GM19328 (cell line): ENCODE data around the gene APBA3.

Experiments
- ATAC-seq: cut with Tn5 transposase; IDR thresholded peaks from one replicate; pipeline ENCODE4 v1.9.1; 2021; ENCODE audit warnings: mild to moderate bottlenecking, moderate library complexity; ENCODE audit not compliant: unreplicated experiment

The APBA3 gene

GRCh38 chr19:3788996-3789778 is 27.7 kb upstream of the APBA3 start:
- no peak for ATAC-seq

GRCh38 chr19:3785938-3786824 is 24.7 kb upstream of the APBA3 start, which contains the start of gene MATK:
MATK (minus strand) TSS chr19:3786381; CDS start chr19:3785135, 1,246 bp downstream.
- no peak for ATAC-seq

DNA sequence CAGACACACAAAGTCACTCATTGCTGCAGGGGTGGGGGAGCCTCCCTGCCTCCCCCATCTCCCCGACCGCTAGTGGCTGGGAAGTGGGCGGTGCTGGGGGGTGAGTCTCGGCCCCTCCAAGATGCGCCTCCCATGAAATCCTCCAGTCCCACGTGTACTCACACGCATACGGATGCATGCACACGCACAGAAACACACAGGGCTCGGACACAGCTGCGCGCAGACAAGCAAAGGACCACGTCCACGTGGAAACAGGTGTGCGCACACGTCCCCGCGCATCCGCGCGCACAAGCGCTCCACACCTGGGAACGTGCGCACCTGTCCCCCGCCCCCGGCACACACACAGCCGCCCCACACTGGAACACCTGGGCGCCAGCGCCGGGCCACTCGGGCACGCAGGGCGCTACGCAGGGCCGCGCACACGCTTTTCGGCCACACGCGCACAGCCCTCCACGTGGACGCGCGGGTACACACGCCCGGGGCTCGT is 24.0 kb upstream of the APBA3 start:
- ATAC-seq = no peak

- ATAC-seq = no peak
Measured at GRCh38 chr19:3784607-3785450, 23.3 kb upstream of the APBA3 start.

DNA sequence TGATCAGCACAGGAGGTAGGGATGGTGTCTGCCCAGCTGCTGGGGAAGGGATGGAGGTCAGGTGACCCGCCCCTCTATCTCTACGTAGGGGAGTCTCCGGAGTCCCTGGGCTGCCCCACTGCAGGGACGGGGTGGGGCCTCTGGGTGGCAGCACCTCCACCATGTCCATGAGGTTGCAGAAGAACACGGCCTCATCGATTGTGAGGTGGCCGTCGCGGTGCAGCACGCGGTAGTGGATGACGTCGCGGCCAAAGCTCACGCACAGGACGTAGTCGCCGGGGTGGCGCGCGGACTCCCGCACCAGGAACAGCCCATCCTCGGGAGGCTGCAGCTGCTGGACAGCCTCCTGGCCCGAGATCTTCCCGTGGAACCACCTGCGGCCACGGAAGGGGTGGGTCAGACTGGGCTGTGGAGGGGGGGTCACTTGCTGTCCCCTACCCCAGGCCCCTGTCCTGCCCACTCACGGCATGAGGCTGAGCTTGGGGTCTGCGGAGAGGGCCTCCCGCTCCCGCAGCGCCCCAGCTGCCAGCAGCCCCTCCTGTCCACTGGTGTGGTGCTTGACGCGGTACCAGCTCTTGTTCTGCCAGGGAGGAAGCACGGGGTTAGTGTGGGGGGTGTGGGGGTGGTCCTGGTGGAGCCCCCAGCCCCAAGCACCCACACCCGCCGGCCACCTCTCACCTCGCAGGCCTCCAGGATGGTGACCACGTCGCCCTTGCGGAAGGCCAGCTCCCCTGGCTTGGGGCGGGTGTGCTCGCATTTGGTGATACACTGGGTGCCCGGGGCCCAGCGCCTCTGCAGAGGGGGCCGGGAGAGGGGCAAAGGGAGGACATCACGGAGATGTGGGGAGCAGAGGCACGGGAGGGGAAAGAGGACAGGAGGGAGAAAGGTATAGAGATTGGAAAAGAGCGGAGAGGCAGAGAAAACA is 22.4 kb upstream of the APBA3 start:
- no peak for ATAC-seq

- ATAC-seq = no peak
Measured at GRCh38 chr19:3782903-3783302, 21.4 kb upstream of the APBA3 start.

- ATAC-seq = no peak
Measured at GRCh38 chr19:3782330-3782729, 20.8 kb upstream of the APBA3 start.

- ATAC-seq = no peak
Measured at GRCh38 chr19:3781603-3782002, 20.1 kb upstream of the APBA3 start.

GRCh38 chr19:3780786-3781304 is 19.4 kb upstream of the APBA3 start:
- ATAC-seq = no peak

DNA sequence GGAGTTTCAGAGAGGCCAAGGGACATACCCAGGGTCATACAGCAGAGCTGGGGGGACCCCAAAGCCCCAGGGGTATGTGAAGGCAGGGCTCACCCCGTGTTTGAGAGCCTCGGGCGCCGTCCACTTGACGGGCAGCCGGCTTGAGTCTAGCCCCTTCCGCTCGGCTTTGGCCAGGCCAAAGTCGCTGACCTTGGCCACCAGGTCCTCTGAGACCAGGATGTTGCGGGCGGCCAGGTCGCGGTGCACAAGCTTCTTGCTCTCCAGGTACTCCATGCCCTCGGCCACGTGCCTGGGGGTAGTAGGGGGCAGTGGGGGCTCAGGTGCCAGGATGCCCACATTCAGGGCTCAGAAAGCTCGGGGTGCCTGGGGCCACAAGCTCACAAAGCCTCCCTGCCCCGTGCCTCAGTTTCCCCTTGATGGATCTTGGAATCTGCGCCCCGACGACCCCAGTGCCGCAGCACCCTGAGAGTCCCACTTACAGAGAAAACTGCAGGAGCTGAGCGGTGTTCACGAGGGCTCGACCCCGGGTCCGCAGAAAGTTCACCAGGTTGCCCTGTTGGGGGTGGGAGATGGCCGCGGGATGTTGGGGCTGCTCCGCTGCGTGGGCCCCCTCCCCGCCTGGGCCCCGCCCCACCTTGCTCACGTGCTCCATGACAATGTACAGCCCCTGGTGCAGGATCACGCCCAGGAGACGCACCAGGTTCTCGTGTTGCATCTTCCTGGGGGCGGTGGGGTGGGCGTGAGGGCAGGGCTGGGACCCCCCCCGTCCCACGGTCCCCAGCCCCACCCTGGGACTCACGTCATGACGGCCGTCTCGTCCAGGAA is 17.6 kb upstream of the APBA3 start:
- no peak for ATAC-seq

GRCh38 chr19:3778104-3778867 is 16.8 kb upstream of the APBA3 start:
- no peak for ATAC-seq

DNA sequence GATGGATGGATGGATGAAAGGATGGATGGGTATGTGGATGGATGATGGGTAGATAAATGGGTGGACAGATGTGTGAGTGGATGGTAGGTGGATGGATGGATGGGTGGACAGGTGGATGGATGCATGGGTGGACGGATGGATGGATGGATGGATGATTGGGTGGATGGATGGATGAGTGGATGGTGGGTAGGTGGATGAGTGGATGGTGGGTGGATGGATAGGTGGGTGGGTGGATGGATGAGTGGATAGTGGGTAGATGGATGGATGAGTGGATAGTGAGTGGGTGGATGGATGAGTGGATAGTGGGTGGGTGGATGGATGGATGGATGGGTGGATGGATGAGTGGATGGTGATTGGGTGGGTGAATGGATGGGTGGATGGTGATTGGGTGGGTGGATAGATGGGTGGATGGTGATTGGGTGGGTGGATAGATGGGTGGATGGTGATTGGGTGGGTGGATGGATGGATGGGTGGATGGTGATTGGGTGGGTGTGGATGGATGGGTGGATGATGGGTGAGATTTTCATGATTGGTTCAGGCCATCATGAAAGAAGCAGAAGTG is 15.1 kb upstream of the APBA3 start:
- no peak for ATAC-seq

DNA sequence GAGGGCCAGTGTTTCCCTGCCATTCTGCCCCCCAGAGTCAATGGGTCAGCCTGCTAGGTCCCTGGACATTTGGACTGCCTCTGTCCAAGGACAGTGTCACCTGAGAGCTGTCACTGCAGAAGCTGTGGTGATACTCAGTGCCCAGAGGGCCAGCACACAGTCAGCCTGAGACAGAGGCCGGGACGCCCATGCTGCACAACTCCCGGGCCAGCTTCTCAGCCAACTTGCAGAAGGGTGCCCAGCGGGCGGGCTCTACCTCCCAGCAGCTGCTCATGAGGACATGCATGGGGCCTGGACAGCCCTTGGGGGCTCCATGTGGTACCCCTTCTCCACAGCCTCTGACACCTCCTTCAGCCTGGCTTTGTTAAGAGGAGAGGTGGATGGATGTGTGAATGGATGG is 14.3 kb upstream of the APBA3 start:
- ATAC-seq = no peak

DNA sequence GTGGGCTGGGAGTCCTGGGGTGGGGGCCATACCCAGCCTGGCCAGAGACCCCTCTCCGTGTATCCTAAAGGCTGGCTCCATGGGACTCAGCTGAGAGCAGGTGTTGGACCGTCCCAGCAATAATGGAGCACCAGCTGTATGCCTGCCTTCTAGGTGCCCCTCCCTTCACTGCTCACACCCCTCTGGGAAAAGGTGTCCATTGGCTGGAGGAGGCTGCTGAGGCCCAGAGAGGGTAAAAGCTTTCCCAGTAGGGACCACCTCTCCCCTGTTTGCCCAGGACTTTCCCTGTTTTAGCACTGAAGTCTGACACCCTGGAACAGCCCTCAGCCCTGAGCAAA is 13.9 kb upstream of the APBA3 start:
- no peak for ATAC-seq

GRCh38 chr19:3774621-3775373 is 13.3 kb upstream of the APBA3 start:
- no peak for ATAC-seq

DNA sequence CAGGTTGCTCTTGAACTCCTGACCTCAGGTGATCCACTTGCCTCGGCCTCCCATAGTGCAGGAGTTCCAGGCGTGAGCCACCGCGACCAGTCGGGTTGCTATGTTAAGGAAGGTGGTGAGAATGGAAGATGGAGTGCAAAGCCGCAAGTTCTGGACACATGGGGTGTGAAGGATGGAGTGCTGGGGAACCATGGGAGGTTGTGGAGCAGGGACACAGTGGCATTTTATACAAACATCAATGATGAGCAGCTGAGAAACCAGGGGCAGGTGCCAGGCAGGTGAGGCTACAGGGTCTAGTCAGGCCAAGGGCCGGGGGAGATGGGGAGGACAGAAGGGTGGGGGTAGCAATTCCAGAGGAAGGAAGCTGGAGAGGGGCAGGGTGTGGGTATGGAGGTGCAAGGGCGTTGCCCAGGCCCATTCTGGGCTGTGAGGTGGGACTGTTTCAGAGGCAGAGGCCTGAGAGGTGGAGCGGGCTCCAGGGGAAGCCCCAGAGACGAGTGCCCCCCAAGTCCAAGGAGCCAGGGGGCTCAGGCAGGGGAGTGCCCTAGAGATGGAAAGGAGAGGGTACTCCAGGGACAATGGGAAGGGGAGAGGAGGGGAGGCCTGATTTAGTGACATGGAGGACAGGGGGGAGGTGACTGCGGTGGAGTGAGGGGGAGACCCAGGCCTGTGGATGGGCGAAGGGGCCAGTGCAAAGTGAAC is 12.5 kb upstream of the APBA3 start:
- ATAC-seq = no peak
